IMR-90 (cell line): ENCODE data around the gene AFMID.

ENCODE experiments used
- BHLHE40 ChIP-seq: fragments of 150-350 bp; IDR thresholded peaks from 2 replicates; pipeline ENCODE4 v1.6.1; 2016; ENCODE audit warnings: mild to moderate bottlenecking, low read depth, low read length
- POLR2A ChIP-seq: IDR thresholded peaks from 2 replicates; pipeline ENCODE4 v1.6.1; 2012; ENCODE audit warnings: mild to moderate bottlenecking, low read depth, low read length
- RAD21 ChIP-seq: IDR thresholded peaks from 2 replicates; pipeline ENCODE4 v1.6.1; 2012; ENCODE audit warnings: low read length, improper control_type of control experiment
- TF ChIP-seq, protein P1 (sequence below): conservative IDR thresholded peaks from 2 replicates; pipeline ENCODE4 v1.5.1; 2012; ENCODE audit warnings: mild to moderate bottlenecking, low read depth, low read length, improper control_type of control experiment

DNA sequence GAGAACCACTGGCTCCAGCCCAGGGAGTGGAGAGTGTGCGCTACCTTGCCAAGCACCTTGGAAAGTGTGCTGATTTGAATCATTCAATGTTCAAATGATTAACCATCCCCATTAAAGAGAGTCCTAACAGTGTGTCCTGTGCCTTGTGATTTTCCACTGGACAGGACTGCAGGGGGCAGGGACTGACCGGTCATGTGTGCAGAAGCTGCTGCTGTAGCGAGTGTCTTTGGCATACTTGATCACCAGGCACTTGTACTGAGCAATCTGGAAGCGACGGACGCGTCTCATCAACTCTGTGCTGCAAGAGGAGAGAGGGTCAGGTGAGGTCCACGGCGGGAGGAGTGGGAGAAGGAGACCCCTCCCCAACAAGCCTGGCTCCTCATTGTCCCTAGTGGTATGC, 2.3 kb upstream of the AFMID start:
- TF ChIP-seq, protein P1, sequence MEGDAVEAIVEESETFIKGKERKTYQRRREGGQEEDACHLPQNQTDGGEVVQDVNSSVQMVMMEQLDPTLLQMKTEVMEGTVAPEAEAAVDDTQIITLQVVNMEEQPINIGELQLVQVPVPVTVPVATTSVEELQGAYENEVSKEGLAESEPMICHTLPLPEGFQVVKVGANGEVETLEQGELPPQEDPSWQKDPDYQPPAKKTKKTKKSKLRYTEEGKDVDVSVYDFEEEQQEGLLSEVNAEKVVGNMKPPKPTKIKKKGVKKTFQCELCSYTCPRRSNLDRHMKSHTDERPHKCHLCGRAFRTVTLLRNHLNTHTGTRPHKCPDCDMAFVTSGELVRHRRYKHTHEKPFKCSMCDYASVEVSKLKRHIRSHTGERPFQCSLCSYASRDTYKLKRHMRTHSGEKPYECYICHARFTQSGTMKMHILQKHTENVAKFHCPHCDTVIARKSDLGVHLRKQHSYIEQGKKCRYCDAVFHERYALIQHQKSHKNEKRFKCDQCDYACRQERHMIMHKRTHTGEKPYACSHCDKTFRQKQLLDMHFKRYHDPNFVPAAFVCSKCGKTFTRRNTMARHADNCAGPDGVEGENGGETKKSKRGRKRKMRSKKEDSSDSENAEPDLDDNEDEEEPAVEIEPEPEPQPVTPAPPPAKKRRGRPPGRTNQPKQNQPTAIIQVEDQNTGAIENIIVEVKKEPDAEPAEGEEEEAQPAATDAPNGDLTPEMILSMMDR, result no peak
- TF ChIP-seq RAD21 (no peak), POLR2A (no peak), BHLHE40 (no peak)
